Right lobe of liver (tissue), 4 donors: ENCODE results near the gene CRYBG1.

ENCODE experiments used
- POLR2A ChIP-seq: fragments of 450-650 bp; IDR thresholded peaks from one replicate; pipeline ENCODE4 v1.6.1; 2017; ENCODE audit warnings: antibody characterized with exemption, mild to moderate bottlenecking
- TF ChIP-seq, protein P1 (sequence below), 4 donors: fragments of 200-600 bp in 3 of 4; fragments of 450-650 bp in 1 of 4; IDR thresholded peaks; one replicate each; pipeline versions ENCODE4 v1.5.1 to v1.8.0; 2016 to 2022; ENCODE audit warnings: antibody characterized with exemption in 4 of 4, mild to moderate bottlenecking in 2 of 4
- donor health status: DM: no; HTN: no; CAD: no.
- donor health status: DM: no; HTN: no; CAD: no.
- donor health status: DM: no; HTN: yes; CAD: no.

DNA sequence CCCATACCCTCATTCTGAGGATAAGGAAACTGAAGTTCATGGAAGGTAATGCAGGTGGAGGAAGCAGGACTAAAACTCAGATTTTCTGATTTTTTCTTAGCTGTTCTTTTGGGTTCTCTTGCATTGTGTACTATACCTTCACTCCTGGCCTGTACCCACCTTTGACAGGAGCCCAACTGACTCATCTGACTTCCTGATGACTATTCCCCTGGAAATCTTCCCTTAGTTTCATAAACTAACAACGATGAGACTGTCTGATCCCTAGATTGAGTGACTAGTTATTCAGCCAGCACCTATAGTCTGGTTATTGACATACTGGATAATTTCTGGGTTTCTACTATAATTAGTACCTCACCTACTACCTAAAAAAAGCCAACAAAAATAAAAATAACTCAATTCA, 10.1 kb downstream of the CRYBG1 start:
- TF ChIP-seq, protein P1, sequence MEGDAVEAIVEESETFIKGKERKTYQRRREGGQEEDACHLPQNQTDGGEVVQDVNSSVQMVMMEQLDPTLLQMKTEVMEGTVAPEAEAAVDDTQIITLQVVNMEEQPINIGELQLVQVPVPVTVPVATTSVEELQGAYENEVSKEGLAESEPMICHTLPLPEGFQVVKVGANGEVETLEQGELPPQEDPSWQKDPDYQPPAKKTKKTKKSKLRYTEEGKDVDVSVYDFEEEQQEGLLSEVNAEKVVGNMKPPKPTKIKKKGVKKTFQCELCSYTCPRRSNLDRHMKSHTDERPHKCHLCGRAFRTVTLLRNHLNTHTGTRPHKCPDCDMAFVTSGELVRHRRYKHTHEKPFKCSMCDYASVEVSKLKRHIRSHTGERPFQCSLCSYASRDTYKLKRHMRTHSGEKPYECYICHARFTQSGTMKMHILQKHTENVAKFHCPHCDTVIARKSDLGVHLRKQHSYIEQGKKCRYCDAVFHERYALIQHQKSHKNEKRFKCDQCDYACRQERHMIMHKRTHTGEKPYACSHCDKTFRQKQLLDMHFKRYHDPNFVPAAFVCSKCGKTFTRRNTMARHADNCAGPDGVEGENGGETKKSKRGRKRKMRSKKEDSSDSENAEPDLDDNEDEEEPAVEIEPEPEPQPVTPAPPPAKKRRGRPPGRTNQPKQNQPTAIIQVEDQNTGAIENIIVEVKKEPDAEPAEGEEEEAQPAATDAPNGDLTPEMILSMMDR (IDR thresholded peaks at IDR 0.05), result no peak
- no peak for TF ChIP-seq POLR2A
